SIG-M5 (cell line): Measurements from ENCODE around the gene RBM4.
A peak's percentile ranks its signal among the peaks of the same experiment; 100 is the strongest.
"Not testable (repeated sequence)": the region's sequence is repeated elsewhere in the genome, so short reads cannot be mapped to it uniquely, and the experiment has no call there.

Source experiments
- DNase-seq: peaks from one replicate; lab custom pipeline; 2025; lab: John Stamatoyannopoulos, UW

RBM4 gene

GRCh38 chr11:66617155-66617834, 21.2 kb upstream of the RBM4 start:
- no peak for DNase-seq

DNA sequence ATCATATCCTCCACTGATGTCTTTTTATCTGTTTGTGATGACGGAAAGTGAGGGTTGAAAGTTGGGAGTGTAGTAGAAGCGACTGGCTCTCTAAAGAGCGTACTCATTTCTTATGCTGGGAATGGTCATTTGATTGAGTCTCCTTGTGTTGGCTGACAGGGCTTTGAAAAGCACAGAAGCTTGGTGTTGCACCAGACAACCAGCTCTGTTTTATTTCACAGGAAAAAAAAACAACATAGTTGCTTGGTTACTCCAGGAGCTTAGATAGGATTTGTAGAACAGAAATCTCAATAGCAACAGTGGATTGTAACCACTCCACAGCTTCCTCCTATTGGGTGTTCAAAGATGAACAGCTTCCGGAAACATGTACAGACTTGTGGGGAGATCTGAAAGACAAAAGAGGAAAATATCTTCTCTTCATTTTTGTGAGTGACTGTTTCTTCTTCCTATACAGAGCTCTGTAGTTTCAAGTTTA, 19.4 kb upstream of the RBM4 start:
- DNase-seq: peak; percentile 70

GRCh38 chr11:66624450-66624849, 14.1 kb upstream of the RBM4 start:
- DNase-seq: no peak

GRCh38 chr11:66625041-66625751, 13.3 kb upstream of the RBM4 start:
- DNase-seq: no peak

DNA sequence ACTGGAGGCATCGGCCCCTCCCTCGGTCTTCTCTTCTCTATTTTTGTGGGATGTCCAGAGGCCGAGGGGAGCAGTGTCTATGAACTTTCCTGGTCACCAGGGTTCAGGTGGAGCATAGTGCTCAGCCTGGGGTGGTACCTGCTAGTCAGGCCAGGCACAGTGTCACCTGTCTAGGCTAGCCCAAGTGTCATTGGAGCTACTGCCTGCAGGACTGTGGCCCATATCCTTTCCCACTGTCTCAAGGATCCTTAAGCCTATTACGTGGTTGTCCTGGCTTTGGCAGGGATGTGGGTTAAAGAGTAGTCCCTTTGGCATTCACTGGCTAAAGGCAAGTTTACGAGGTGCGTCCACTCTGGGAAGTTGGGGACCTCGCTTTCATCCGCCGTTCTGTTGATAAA, 12.8 kb upstream of the RBM4 start:
- no peak for DNase-seq

DNA sequence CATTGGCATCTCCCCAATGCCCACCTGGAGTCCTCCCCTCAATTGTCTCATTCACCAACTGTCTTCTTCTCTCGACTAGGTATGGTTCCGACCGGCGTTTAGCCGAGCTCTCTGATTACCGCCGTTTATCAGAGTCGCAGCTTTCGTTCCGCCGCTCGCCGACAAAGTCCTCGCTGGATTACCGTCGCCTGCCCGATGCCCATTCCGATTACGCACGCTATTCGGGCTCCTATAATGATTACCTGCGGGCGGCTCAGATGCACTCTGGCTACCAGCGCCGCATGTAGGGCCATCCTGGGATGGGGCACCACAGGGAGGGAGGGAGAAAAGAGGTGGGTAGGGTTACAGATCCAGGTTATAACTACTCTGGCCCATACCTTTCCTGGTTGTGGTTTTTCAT, 12.1 kb upstream of the RBM4 start:
- no peak for DNase-seq

GRCh38 chr11:66626926-66627325, 11.6 kb upstream of the RBM4 start:
- DNase-seq: no peak

GRCh38 chr11:66628061-66628603, 10.4 kb upstream of the RBM4 start:
- no peak for DNase-seq

DNA sequence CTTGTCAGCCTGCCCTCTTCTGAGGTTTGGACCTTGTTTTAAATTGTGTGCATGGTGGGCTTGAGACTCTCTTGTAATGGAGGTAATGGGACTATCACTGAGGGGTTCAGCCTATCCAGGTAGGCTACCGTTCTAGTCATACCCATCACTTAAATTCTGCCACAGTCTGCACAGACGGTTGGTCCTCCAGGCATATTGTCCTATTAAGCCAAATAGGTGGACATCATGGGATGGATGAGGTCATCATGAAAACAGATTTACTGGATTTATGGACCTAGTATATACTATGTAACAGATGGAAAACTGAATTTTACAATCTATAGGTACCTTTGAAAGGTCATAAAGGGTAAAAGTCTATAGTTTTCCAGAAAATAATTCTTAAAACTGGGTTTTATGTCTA, 9.1 kb upstream of the RBM4 start:
- DNase-seq: no peak

GRCh38 chr11:66631883-66632282, 6.6 kb upstream of the RBM4 start:
- DNase-seq: no peak

- no peak for DNase-seq
Measured at GRCh38 chr11:66632952-66633351, 5.6 kb upstream of the RBM4 start.

DNA sequence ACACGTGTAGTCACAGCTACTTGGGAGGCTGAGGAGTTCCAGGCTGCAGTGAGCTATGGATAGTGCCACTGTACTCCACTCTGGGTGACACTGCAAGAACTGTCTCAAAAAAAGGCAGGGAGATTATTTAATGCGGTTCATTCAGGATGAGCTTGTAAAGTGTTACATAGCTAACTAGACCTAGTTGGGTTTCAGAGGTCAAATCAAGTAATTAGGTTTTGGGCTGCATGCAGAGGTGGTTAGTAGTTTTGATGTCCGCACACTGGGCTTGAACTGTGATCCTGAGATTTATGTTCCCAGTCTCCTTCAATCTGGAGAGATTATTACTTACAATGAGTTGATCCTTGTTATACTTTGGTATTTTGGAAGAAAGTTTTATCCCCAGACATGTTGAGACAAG, 2.1 kb upstream of the RBM4 start:
- DNase-seq: no peak

DNA sequence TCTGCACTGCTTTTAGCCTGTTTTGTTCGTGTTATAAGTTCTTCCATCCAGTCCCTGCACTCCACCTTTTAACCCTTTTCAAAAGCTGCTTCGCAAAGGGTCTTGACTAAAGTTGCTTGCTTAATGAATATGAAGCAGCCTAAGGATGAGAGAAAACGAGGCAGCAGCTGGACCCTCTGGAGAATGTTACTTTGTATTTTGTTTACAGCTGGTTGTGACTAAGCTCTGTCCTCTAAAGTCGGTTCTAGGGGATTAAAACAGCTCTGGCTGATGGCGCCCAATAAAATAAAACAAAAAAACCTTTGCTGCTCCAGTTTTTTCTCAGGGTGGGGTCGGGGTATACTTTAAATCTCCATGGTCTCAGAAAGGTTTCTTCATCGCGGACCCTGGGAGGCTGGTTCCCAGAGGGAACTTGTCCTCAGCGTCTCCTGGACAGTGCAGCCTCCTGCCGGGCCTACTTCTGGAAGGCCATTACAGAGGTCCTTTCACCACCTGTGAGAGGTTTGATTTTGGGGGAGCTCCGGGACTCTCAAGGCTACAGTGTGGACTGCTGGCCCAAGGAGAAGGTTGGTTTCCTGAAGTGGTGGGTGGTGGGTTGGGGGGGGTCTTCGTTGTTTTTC, 836 bp upstream of the RBM4 start:
- no peak for DNase-seq

DNA sequence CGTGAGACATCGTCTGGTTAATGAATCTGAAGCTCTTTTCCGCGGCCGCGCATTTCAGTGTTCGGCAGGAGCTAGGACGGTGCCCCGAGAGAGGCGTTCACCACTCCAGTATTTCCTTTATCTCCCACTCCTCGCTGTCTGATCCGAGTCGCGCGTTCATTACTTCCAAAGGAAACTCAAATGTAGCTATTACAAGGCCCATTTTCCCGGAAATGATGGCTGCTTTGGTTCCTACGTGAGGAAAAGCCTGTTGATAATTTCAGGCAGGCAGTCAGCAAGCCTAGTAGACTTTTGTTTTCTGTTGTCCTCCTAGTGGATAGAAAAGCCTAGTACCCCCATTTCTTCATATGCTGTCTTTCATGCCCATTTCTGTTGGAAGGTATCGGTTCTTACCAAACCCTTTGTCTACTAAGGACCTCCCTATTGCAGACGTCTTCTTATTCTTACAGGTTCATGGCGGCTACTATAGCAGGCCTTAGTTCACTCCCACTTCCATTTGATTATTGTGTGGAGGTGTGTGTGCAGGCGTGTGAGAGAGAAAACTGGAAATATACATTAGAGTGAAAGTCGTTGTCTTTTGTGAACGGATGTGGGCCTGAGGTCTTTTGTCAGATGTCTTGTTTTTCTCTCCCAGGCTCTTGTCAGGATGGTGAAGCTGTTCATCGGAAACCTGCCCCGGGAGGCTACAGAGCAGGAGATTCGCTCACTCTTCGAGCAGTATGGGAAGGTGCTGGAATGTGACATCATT, 737 bp downstream of the RBM4 start:
- DNase-seq: no peak

DNA sequence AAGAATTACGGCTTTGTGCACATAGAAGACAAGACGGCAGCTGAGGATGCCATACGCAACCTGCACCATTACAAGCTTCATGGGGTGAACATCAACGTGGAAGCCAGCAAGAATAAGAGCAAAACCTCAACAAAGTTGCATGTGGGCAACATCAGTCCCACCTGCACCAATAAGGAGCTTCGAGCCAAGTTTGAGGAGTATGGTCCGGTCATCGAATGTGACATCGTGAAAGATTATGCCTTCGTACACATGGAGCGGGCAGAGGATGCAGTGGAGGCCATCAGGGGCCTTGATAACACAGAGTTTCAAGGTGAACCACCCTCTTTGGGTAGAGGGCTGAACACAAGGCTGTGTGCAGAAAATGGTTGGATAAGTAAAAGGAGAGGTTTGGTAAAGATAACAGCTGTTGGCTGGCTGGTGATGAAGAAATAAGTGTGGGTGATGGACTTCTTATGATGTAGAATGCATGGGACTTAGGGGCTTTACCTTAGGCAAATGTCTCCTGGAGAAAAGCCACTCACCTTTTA, 1.4 kb downstream of the RBM4 start:
- not testable (repeated sequence) for DNase-seq

- no peak for DNase-seq
Measured at GRCh38 chr11:66641834-66642233, 3.3 kb downstream of the RBM4 start.

DNA sequence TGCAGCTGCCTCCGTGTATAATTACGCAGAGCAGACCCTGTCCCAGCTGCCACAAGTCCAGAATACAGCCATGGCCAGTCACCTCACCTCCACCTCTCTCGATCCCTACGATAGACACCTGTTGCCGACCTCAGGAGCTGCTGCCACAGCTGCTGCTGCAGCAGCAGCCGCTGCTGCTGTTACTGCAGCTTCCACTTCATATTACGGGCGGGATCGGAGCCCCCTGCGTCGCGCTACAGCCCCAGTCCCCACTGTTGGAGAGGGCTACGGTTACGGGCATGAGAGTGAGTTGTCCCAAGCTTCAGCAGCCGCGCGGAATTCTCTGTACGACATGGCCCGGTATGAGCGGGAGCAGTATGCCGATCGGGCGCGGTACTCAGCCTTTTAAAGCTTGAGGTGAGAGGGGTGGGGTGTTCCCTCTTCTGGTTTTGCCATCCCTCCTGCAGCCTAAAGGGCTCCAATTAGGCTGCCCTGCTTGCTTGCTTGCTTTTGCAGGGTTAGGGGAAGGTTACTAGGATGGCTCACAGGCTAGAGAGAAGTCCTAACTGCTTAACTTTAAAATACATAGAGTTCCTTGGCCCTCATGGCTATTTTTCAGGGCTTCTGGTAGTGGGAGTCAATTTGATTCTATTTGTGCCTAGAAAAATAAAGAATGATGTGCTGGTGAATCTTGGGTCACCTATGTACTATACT, 5.4 kb downstream of the RBM4 start:
- DNase-seq: no peak

- no peak for DNase-seq
Measured at GRCh38 chr11:66646828-66647227, 8.3 kb downstream of the RBM4 start.

DNA sequence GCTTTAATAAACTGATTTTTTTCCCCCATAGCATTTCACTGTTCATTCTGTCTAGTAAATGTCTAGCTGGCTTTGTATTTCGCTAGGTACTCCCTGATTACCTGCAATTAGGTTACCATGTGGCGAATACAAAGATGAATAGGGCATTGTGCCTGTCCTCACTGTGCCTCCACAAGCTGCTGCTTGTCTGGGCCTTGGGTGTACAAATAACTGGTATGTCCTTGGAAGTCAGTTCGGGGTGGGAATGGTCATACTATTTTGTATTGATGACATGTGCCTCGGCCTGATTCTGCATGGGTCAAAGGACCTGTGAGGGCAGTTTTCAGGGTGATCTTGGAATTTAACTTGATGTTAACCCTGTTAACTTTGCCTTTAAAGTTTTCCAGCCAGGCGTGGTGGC, 11.4 kb downstream of the RBM4 start:
- DNase-seq: no peak

DNA sequence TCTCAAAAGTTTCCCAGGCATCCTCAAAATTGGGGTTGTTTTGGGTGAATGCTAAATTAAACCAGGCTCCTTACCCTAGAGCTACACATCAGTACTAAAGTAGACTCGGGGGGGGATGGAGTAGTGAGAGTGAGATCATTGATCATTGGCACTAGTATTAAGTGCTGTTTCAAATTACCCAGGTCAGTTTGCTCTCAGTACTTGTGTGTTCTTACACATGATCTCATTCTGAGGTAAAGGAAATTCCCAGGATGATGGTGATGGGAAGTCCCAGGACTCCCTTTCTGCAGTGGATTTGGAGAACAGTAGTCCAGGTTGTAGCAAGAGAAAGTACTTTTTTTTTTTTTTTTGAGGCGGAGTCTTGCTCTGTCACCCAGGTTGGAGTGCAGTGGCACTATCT, 12.5 kb downstream of the RBM4 start:
- no peak for DNase-seq

DNA sequence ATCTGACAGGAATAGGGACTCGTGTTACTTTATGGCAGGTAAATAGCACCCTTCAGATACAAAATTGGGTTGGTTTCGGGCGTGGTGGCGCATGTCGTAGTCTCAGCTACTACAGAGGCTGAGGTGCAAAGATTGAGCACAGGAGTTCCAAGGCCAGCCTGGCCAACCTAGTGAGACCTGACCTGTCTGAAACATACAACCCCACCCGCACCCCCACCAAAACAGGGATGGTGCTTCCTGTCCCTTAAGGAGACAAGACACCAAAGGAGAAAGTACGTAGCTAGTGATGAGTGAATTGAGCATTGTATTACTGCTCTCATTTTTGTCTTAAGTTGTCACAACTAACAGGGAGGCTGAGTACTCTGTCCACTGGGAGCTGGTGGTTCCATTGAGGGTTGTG, 14.1 kb downstream of the RBM4 start:
- no peak for DNase-seq
